Colonic mucosa (tissue), 4 donors: ENCODE results near the gene MACROD2. TPM values are rescaled to one million over a fixed set of nuclear protein-coding genes. Genes with fewer than 3 reads are reported as not detected.

ENCODE experiments used
- DNase-seq: peaks from one replicate; pipeline ENCODE4 v3.0.0-alpha.2; 2020
- H3K27ac ChIP-seq: fragments of 200-600 bp; one replicate; pipeline ENCODE4 v1.8.0; 2021
- H3K27me3 ChIP-seq: fragments of 200-600 bp; one replicate; pipeline ENCODE4 v1.8.0; 2021
- H3K36me3 ChIP-seq: fragments of 200-600 bp; one replicate; pipeline ENCODE4 v1.8.0; 2021
- H3K4me1 ChIP-seq: fragments of 200-600 bp; one replicate; pipeline ENCODE4 v1.8.0; 2021; ENCODE audit warnings: mild to moderate bottlenecking
- H3K4me3 ChIP-seq: fragments of 200-600 bp; one replicate; pipeline ENCODE4 v1.8.0; 2021
- H3K9ac ChIP-seq, 2 donors: one replicate each; pipeline ENCODE4 v1.7.0; 2013; ENCODE audit warnings: control low read depth in 2 of 2, low read depth in 2 of 2, low read length in 2 of 2
- H3K9me3 ChIP-seq: fragments of 200-600 bp; one replicate; pipeline ENCODE4 v1.8.0; 2021
- intact Hi-C: fragments of 100-400 bp; cut with DNase I; formaldehyde crosslinking; loops from one replicate; pipeline ENCODE4 v1.14.1; 2022
- total RNA-seq, 2 donors: library from RNA; stranded (reverse); fragmentation: NEBNext Ultra II Directional in 1 of 2; extraction: Animal tissue kit (Norgen Biotek cat#: 25700) in 1 of 2; gene quantifications; one replicate each; pipeline ENCODE4 v1.2.1, GENCODE V29; 2021
- TF ChIP-seq, protein P1 (sequence below): fragments of 200-600 bp; IDR thresholded peaks from one replicate; pipeline ENCODE4 v1.8.0; 2022; ENCODE audit warnings: antibody characterized with exemption, mild to moderate bottlenecking
- donor health status: healthy.
- donor health status: DM: no; HTN: no; CAD: no.
- donor health status: DM: no; HTN: no; CAD: no.

Gene MACROD2
- total RNA-seq, 2 donors from 2014 or later = 3.2 to 3.3 TPM

DNA sequence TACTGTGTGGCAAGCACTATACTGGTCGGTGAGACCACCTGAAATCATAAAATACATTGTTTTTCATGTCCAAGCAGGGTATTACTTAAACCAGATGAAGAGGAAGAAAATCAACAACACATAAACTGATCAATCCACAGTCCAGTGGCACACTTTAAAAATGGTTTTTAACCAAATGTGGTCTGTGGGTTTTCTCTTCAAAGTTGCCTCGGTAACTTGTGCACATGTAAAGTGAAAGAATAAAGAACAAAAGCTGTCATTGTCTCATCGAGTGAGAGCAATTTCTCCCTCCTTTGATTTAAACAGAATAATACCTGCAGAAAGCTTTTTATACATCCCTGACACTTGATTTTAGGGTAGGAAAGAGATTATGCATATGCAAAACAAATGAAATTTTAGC lies 338.4 kb downstream of the MACROD2 start:
- Histone ChIP-seq H3K36me3 (no peaks in the 10 kb centered on the region), H3K27ac (no peak overlapping the region)
- TF ChIP-seq, protein P1, sequence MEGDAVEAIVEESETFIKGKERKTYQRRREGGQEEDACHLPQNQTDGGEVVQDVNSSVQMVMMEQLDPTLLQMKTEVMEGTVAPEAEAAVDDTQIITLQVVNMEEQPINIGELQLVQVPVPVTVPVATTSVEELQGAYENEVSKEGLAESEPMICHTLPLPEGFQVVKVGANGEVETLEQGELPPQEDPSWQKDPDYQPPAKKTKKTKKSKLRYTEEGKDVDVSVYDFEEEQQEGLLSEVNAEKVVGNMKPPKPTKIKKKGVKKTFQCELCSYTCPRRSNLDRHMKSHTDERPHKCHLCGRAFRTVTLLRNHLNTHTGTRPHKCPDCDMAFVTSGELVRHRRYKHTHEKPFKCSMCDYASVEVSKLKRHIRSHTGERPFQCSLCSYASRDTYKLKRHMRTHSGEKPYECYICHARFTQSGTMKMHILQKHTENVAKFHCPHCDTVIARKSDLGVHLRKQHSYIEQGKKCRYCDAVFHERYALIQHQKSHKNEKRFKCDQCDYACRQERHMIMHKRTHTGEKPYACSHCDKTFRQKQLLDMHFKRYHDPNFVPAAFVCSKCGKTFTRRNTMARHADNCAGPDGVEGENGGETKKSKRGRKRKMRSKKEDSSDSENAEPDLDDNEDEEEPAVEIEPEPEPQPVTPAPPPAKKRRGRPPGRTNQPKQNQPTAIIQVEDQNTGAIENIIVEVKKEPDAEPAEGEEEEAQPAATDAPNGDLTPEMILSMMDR = no peak

DNA sequence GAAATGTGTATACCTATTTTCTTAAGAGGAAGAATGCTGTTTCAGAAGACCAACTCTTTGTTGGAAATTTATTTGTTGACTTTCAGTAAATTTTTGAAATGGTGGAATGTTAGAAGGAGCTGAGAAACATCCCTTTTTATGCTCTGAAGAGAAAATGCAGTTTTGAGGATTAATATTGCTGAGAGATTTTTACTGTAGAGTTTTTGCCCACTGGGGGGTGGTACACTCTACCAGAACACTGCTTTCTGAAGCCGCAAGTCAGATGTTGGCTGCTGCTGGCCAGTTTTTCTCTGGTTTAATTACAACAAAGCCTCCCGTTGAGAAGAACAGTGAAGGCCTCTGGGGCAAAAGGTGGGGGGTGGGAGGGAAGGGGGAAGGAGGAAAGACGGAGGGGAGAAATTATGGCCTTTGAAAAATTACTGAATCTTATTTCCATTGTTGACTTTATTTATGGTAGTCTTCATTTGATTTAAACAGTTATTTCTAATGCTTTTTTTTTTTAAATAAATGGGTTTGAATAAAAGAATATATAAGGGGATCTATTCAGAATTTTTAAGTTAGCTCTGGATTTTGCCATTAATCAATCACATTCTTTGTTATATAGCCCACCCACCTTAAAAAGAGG lies 339.1 kb downstream of the MACROD2 start:
- Histone ChIP-seq H3K9me3 (no peaks in the 10 kb centered on the region), H3K9ac (no peak overlapping the region), H3K4me3 (no peak overlapping the region), H3K27me3 (no peaks in the 10 kb centered on the region), H3K4me1 (no peaks in the 10 kb centered on the region), H3K27ac (no peak overlapping the region), H3K36me3 (no peaks in the 10 kb centered on the region)
- TF ChIP-seq, protein P1 = peak; percentile 12
- no peak for DNase-seq
- intact Hi-C loops = no loop called here

More for the DNA sequence above, 338.4 kb downstream of the MACROD2 start:
- no peak overlapping the region for H3K9ac ChIP-seq
- H3K4me3 ChIP-seq = no peak overlapping the region
- no peaks in the 10 kb centered on the region for H3K27me3 ChIP-seq
- no peaks in the 10 kb centered on the region for H3K9me3 ChIP-seq
- intact Hi-C loops = no loop called here
- no peak for DNase-seq
- no peaks in the 10 kb centered on the region for H3K4me1 ChIP-seq

DNA sequence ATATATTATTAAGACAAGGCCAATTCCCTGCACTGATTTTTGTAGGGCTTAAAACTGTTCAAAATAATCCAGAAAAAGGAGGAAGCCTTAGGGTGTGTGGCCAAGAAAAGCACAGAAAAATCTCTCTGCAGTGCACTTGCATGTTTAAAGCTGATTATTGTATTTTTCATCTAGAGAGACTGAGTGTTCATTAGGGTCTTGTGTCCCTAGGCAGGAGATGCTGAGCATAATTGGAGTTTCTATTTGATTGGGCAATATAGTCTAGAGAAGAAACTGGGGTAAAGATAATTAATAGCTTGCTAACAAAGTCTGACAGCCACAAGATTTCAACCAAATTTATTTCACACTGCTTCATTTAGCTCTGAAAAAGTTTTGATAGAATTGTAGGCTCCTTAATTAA lies 339.7 kb downstream of the MACROD2 start:
- no peaks in the 10 kb centered on the region for H3K27me3 ChIP-seq
- no peaks in the 10 kb centered on the region for H3K9me3 ChIP-seq
- no peaks in the 10 kb centered on the region for H3K36me3 ChIP-seq
- intact Hi-C loops = loop anchor here (5.0 kb wide), 1 partner anchor 902 kb away; no protein-coding TSS in a partner anchor
- DNase-seq = no peak
- TF ChIP-seq, protein P1 = no peak
- H3K27ac ChIP-seq = no peak overlapping the region
- H3K4me1 ChIP-seq = no peaks in the 10 kb centered on the region
- H3K4me3 ChIP-seq = no peak overlapping the region
- no peak overlapping the region for H3K9ac ChIP-seq

DNA sequence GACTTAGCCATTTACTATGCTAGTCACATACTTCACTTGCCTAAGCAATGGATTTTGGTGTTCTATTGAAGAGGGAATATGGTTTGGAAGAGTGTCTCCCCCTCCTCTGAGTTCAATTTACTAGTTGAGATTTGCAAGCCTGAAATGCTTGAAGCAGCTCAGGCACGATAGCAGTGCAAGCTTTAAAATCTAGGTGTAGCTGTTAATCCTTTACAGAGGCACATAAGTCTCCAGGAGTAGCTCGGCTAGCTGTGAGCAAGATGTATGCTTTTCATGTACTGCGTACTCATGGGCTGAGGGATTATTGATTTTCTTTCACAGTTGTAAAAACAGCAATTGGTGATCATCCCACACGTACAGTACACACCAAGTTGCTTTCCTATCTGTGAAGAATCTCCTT lies 341.4 kb downstream of the MACROD2 start:
- DNase-seq = no peak
- Histone ChIP-seq H3K4me1 (no peaks in the 10 kb centered on the region), H3K9me3 (no peaks in the 10 kb centered on the region), H3K4me3 (peak overlapping the region; percentile 29), H3K27ac (no peak overlapping the region), H3K9ac (peak overlapping the region in 1 of 2 donors; percentile 14), H3K36me3 (no peaks in the 10 kb centered on the region), H3K27me3 (no peaks in the 10 kb centered on the region)
- intact Hi-C loops = loop anchor here (5.0 kb wide), 1 partner anchor 901 kb away; no protein-coding TSS in a partner anchor
- TF ChIP-seq, protein P1 = no peak

DNA sequence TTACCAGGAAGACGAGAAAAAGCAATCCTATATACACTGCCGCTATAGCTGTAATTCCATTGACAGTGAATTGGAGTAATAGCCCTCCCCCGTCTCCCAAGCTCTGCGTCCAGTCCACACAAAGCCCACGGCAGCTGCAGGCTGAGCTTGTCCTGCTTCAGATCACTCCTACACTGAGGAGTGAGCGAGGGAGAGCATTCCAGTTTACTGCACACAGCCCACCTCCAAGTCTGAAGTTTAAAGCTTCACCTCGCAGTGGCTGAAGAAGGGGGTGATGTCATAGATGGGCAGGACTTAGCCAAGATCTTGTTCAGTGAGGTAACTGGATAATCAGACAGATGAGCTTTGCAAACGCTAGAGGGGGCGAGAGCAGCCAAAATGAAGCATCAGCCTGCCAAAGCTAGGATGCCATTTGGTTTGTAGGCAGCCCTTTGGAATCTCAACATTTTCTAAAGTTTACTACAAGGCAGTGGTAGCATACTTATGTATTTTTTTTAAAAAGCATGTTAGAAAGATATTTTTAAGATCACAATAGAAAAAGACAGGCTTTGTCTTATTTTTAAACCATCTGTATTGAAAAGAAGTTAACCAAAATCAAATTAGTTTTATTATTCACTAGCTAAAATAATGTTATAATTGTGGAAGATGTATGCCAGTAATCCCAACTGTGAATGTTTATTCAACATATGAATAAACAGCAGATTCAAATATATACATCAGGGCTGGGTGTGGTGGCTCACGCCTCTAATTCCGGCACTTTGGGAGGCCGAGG lies 342.3 kb downstream of the MACROD2 start, which contains the start of gene FLRT3:
TSS of gene FLRT3 (minus strand) at position 213 of the 772 bp plus-strand sequence. CDS start 10,106 bp downstream, outside the sequence.
- Histone ChIP-seq H3K9me3 (no peaks in the 10 kb centered on the region), H3K4me1 (no peaks in the 10 kb centered on the region), H3K27ac (no peak within 1 kb of the TSS), H3K9ac (peak within 1 kb of the TSS; percentile 28 to 64), H3K4me3 (peak within 1 kb of the TSS; percentile 29), H3K27me3 (no peaks in the 10 kb centered on the region), H3K36me3 (no peaks in the 10 kb centered on the region)
- peak; percentile 81 for DNase-seq
- TF ChIP-seq, protein P1 = peak; percentile 43
- intact Hi-C loops = loop anchor here (5.0 kb wide), 1 partner anchor 900 kb away; no protein-coding TSS in a partner anchor
